Activated CD8-positive, alpha-beta memory T cell treated with anti-CD3 and anti-CD28 coated beads, Interleukin-2, amount 50 U/mL, for 4 hours (primary cell): ENCODE results near the gene BST2.
A peak's percentile ranks its signal among the peaks of the same experiment; 100 is the strongest.

Experiments
- DNase-seq: peaks from one replicate; pipeline ENCODE4 v3.0.0-alpha.2; 2020

BST2 gene

DNA sequence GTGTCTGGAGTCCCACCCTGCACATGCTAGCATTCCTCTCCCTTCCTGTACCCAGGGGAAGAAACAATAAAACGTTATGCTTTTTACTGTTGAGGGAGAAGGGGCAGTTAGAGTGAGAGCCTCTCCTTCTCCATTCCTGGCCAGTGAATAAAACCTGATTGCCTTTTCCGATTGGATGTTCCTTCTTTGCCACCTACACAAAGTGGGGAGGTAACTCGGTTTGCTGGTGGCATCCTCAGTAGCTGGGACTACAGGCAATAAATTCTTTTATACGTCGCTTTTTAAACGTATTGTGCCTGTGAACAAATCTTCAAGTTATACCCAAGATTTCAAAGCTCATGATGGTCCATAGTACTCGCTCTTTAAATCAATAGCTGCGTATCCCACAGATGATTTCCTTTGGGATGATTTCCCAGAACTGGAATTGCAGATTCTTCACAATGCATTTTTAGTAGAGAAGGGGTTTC is 13.8 kb upstream of the BST2 start:
- no peak for DNase-seq

GRCh38 chr19:17418710-17419109 is 13.3 kb upstream of the BST2 start:
- DNase-seq, result no peak

- DNase-seq, result no peak
These were observed 9.7 kb upstream of the BST2 start for GRCh38 chr19:17415121-17415520.

DNA sequence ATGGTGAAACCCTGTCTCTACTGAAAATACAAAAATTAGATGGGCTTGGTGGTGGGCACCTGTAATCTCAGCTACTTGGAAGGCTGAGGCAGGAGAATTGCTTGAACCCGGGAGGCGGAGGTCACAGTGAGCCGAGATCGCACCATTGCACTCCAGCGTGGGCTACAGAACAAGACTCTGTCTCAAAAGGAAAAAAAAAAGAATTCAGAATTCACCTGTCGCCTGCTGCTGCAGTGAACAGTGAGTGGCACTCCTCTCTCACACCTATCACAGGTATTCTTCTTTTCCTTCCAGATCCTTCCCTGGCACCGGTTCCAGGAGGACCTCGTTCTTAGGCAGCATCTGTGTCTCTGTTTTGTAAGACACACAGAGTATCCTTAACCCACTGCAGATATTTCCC is 8.7 kb upstream of the BST2 start:
- no peak for DNase-seq

DNA sequence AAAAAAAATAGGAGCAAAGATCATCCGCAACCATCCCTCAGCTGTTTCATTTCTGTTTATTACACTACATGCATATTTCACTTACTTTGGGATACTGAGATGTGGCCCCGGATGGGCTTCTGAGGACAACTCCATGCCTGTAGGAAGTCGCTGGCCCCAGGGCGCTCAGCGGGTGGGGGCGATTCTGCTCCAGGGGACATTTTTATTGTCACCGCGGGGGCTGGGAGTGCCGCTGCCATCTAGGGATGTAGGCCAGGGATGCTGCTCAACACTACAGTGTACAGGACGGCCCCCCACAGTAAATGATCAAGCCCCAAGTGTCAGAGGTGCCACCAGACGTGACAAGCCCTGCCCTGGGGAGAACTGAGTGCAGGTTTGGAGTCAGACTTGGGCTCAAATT is 6.4 kb upstream of the BST2 start:
- no peak for DNase-seq

DNA sequence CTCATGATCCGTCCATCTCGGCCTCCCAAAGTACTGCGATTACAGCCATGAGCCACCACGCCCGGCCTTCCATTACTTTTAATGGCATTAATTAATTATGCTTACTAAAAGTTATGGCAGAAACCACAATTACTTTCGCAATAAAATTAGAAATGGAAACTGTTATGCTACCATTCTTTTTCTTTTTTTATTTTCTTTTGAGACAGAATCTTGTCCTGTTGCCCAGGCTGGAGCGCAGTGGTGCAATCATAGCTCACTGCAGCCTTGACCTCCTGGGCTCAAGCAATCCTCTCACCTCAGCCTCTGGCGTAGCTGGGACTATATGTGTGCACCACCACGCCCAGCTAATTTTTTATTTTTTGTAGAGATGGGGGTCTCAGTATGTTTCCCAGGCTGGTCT is 4.6 kb upstream of the BST2 start:
- no peak for DNase-seq

GRCh38 chr19:17406887-17407196 is 1.4 kb upstream of the BST2 start:
- DNase-seq, result no peak

DNA sequence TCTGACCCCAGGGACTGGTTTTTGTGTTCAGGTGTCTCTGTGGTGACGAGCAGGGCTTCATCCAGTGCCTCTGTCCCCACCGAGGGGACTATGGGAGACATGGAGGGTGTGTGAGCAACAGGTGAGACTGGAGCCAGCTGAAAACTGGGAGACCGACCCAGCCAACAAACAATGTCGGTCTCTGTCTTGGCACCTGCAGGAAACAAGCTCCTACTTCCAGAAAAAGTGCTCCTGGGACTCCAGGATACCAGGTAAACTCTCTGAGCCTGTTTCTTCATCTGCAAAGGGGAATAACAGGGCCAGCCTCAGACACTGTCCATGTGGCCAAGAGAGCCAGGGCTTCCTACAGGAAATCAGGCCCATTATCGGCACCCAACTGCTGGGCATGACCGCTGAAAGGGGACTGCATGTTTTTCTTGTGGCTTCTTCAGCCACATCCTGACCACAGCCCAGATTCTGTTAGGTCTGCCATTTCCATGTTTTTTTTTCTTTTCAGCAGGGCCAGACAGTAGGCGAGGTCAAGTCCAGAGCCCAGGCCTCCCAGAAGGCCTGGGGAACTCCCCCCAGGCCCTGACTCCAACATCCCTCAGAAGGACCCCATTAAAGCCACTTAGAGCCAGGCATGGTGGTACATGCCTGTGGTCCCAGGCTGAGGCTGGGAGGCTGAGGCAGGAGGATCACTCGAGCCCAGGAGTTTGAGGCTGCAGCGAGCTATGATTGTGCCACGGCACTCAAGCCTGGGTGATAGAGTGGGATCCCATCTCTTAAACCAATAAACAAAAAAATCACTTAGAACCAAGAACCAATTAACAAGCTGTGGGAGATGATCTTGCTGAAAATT is 836 bp upstream of the BST2 start:
- DNase-seq, result no peak

DNA sequence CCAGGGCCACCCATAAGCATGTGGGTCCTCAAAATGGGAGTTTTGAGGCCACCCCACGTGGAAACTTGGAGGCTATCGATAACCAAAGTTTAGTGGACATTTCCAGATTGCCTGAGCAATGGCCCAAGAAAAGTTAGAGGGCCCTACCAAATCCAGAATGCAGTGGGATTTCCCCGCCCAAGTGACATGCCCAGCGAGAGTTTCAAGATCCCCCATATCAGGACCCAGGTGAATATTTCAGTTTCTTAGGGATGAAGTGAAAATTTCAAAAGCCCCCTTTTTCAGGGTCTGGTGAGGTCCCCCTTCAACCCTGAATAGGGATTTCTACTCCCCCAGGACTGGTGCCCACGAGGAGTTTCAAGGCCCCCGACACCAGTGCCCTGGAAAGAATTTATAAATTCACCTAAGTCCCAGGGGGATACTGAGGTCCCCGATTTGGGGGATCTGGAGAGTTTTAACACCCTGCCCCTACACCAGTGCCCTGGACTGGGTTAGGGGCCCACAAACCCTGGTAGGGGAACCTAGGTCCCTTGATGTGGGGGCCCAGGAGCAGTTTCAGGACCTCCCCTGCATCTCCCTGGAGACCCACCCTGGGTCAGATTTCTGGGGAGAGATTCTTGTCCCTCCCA is 695 bp downstream of the BST2 start:
- no peak for DNase-seq

- DNase-seq, result no peak
These were observed 1.4 kb downstream of the BST2 start for GRCh38 chr19:17404015-17404414.

DNA sequence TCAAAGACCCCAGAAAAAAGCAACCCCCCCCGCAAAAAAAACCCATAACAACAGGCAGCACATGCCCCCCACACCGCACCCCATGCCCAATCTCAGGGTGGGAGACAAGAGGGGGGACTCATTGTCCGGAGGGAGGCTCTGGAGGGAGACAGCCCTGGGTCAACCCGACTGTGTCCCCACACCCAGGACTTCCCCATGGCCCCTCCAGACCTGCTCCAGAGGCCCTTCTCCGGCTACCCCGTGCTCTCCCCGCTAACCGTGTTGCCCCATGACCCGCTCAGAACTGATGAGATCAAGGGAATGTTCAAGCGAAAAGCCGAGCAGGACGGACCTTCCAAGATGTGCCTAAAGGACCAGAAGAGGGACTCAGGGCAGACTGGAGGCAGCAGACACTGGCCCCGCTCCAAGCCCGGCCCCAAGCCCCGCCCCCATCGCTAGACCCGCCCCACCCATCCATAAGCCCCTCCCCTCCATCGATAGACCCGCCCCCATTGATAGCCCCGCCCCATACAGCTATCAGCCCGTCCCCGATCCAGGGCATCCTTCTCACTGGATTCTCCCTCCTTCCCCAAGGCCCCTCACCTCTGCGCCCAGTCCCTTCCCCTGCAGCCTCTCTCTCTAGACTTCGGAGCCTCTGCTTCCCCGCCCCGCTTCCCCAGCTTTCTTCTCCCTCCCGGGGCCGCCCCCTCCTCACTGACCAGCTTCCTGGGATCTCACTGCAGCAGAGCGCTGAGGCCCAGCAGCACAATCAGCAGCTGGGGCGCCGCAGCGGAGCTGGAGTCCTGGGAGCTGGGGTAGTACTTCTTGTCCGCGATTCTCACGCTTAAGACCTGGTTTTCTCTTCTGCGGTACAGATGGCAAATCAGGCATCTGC is 2.2 kb downstream of the BST2 start:
- peak; percentile 25 for DNase-seq

GRCh38 chr19:17401628-17402027 is 3.8 kb downstream of the BST2 start:
- no peak for DNase-seq

- no peak for DNase-seq
These were observed 6.4 kb downstream of the BST2 start for GRCh38 chr19:17398902-17399527.

DNA sequence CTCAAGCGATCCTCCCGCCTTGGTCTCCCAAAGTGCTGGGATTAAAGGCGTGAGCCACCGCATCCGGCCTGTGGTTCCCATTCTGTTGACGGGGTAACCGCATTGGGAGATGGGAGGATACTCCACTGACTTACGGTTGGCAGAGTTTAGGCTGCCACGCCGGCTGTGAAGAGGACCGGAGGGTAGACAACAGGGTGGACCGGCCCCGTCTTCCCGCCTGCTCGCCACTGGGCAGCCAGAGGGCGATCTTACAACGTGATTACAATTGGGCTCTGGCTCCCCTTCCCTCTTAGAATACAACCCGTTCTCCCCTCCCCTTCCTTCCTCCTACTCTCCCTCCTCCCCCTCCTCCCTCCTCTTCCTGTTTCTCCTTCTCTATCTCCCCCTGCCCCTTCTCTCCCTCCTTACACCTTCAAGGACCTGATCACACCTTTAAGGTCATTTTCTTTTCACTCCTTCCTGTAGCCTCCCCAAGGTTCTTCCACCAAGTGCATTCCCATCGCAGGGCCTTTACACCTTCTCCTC is 10.5 kb downstream of the BST2 start:
- peak; percentile 54 for DNase-seq

- DNase-seq, result no peak
These were observed 11.5 kb downstream of the BST2 start, which contains the start of gene CCDC194 for GRCh38 chr19:17393914-17394313. TSS of gene CCDC194 (minus strand) at chr19:17394196. CDS start at chr19:17394158, 38 bp downstream.

GRCh38 chr19:17393002-17393401 is 12.4 kb downstream of the BST2 start:
- DNase-seq, result no peak

- no peak for DNase-seq
These were observed 13.9 kb downstream of the BST2 start for GRCh38 chr19:17391371-17392151.

GRCh38 chr19:17390665-17391370 is 14.6 kb downstream of the BST2 start:
- peak; percentile 90 for DNase-seq

- peak; percentile 22 for DNase-seq
These were observed 15.3 kb downstream of the BST2 start for GRCh38 chr19:17389957-17390664.

- DNase-seq, result no peak
These were observed 16.1 kb downstream of the BST2 start for GRCh38 chr19:17389288-17389687.
